ENCODE measurements around the gene PPM1M.

DNA sequence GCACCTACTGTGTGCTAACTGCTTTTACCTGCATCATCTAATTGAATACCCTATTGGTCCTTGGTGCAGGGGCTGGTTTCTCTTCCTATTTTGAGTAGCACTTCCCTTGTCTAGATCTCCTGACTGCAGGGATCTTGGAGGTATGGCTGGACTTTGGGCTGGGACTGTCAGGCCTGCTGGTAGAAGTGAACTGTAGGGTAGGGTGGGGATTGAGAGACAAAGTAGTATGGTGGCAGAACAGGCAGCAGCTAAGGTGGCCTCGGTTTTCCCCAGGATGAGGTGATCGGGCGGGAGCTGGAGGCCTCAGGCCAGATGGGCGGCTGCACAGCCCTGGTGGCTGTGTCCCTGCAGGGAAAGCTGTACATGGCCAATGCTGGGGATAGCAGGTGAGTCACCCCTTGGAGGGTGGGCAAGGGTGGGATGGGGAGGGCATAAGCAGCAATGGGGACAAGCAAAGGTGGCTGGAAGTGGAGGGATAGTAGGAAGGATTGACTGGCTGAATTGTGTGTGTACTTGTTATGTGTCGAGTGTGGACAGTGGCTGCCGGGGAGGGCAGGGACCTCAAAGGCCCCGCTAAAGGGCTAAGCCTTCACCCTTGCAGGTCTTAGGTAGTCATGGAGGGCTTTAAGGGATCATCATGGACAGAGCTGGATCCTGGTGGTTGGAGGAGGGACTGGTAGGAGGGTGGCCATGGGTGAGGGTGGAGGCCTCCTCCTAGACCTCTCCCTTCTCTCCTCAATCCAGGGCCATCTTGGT, 2.0 kb downstream of the PPM1M start:
- TF ChIP-seq ZNF670 (tag by site-specific recombination; IDR thresholded peaks at IDR 0.05; ENCODE audit: low read depth) (no peak), ZNF121 (tag by site-specific recombination; IDR thresholded peaks at IDR 0.05) (no peak), ZBTB7A (tag by site-specific recombination; IDR thresholded peaks at IDR 0.05; ENCODE audit: low read depth) (no peak)
- TF ChIP-seq, protein P1, sequence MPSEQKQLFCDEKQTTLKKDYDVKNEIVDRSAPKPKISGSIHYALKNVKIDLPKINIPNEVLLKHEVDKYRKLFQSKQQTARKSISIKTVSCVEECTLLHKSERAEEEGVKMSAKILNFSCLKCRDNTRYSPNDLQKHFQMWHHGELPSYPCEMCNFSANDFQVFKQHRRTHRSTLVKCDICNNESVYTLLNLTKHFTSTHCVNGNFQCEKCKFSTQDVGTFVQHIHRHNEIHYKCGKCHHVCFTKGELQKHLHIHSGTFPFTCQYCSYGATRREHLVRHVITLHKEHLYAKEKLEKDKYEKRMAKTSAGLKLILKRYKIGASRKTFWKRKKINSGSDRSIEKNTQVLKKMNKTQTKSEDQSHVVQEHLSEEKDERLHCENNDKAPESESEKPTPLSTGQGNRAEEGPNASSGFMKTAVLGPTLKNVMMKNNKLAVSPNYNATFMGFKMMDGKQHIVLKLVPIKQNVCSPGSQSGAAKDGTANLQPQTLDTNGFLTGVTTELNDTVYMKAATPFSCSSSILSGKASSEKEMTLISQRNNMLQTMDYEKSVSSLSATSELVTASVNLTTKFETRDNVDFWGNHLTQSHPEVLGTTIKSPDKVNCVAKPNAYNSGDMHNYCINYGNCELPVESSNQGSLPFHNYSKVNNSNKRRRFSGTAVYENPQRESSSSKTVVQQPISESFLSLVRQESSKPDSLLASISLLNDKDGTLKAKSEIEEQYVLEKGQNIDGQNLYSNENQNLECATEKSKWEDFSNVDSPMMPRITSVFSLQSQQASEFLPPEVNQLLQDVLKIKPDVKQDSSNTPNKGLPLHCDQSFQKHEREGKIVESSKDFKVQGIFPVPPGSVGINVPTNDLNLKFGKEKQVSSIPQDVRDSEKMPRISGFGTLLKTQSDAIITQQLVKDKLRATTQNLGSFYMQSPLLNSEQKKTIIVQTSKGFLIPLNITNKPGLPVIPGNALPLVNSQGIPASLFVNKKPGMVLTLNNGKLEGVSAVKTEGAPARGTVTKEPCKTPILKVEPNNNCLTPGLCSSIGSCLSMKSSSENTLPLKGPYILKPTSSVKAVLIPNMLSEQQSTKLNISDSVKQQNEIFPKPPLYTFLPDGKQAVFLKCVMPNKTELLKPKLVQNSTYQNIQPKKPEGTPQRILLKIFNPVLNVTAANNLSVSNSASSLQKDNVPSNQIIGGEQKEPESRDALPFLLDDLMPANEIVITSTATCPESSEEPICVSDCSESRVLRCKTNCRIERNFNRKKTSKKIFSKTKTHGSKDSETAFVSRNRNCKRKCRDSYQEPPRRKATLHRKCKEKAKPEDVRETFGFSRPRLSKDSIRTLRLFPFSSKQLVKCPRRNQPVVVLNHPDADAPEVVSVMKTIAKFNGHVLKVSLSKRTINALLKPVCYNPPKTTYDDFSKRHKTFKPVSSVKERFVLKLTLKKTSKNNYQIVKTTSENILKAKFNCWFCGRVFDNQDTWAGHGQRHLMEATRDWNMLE (tag by site-specific recombination; conservative IDR thresholded peaks at IDR 0.05; ENCODE audit: low read depth): no peak
- TF ChIP-seq, protein P2, sequence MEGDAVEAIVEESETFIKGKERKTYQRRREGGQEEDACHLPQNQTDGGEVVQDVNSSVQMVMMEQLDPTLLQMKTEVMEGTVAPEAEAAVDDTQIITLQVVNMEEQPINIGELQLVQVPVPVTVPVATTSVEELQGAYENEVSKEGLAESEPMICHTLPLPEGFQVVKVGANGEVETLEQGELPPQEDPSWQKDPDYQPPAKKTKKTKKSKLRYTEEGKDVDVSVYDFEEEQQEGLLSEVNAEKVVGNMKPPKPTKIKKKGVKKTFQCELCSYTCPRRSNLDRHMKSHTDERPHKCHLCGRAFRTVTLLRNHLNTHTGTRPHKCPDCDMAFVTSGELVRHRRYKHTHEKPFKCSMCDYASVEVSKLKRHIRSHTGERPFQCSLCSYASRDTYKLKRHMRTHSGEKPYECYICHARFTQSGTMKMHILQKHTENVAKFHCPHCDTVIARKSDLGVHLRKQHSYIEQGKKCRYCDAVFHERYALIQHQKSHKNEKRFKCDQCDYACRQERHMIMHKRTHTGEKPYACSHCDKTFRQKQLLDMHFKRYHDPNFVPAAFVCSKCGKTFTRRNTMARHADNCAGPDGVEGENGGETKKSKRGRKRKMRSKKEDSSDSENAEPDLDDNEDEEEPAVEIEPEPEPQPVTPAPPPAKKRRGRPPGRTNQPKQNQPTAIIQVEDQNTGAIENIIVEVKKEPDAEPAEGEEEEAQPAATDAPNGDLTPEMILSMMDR (tag by site-specific recombination; IDR thresholded peaks at IDR 0.05): no peak

Measured in HEK293 (cell line).